Measurements from ENCODE around the gene SRP68. TPM values are rescaled to one million over a fixed set of nuclear protein-coding genes. Genes with fewer than 3 reads are reported as not detected.
"Not testable (repeated sequence)": the region's sequence is repeated elsewhere in the genome, so short reads cannot be mapped to it uniquely, and the experiment has no call there.

SRP68 gene
- polyA plus RNA-seq, 2 of the 4 experiments (the other 2 are of a cell fraction): 121 to 139 TPM

DNA sequence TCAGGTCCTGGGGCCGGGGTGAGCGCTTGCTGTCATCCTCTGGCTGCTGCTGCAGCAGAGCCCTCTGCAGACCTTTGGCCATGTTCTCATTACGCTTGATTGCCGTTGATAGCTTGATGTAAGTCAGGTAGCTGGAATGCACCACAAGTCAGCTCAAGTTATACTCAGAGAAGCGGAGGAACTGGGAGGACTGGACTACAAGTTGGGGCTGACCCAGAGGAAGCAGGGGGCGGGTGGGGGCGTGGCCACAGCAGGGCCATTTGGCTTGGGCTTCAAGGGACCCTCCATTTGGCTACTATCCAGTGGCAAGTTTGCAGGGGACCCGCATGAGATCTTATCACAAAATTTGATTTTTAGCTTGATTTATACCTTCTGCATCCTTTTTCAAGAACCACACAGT lies 26.3 kb downstream of the SRP68 start:
- no peak overlapping the region for H3K4me3 ChIP-seq
- no peak for ATAC-seq
- POLR2A ChIA-PET: no interaction called here
- no peak for DNase-seq (ENCODE audit: low read depth in 1 of 2, low spot score in 1 of 2)
- H3K27ac ChIP-seq: no peak overlapping the region
- 98% methylated on average over 8 of the region's 8 CpGs for WGBS (ENCODE audit: missing lambda C conversion rate)
- no peaks in the 10 kb centered on the region for H3K9me3 ChIP-seq
- CTCF ChIA-PET: interaction anchor here (0.8 to 23.8 kb wide), 7 partner anchors 12 to 340 kb away, joined by 3 to 357 read pairs (median 4); no protein-coding TSS in a partner anchor
- TF ChIP-seq FOSL2 (IDR thresholded peaks at IDR 0.05) (no peak), FOSL2 (CRISPR knock-in tag; IDR thresholded peaks at IDR 0.05) (no peak), USF2 (IDR thresholded peaks at IDR 0.05) (no peak), ZC3H11A (IDR thresholded peaks at IDR 0.05) (no peak), BHLHE40 (IDR thresholded peaks at IDR 0.05; ENCODE audit: low read depth, low read length) (no peak), KDM1A (IDR thresholded peaks at IDR 0.05; ENCODE audit: low read depth) (no peak), CBX2 (IDR thresholded peaks at IDR 0.05; ENCODE audit: borderline replicate concordance, low read depth) (no peak), JUN (IDR thresholded peaks at IDR 0.05) (no peak), RAD21 (conservative IDR thresholded peaks at IDR 0.05 in 1 of 2, IDR thresholded peaks at IDR 0.05 in 1 of 2) (no peak), EHMT2 (IDR thresholded peaks at IDR 0.05; ENCODE audit: low read depth) (no peak)
- no peak overlapping the region for H3K4me2 ChIP-seq
- FAIRE-seq: no peak
- no peaks in the 10 kb centered on the region for H3K4me1 ChIP-seq

DNA sequence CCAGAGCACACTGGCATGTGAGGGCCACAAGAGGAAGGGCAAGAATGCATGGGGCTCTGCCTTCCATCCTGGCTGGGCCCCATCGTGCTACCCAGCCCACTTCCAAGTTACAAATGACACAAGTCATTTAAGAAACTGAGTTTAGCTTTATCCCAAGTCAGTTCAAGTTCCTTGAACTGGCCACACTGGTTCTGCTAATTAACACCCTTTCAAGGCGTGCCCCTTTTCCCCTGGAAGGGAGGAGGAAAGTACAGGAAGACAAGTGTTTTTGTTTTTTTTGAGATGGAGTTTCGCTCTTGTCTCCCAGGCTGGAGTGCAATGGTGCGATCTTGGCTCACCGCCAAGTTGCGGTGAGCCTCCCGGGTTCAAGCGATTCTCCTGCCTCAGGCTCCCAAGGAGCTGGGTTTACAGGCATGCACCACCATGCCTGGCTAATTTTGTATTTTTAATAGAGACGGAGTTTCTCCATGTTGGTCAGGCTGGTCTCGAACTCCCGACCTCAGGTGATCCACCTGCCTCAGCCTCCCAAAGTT lies 27.8 kb downstream of the SRP68 start:
- H3K27ac ChIP-seq; H3K4me2 ChIP-seq; H3K4me1 ChIP-seq; H3K9me3 ChIP-seq; ATAC-seq; POLR2A ChIA-PET; H3K4me3 ChIP-seq; DNase-seq (ENCODE audit: low read depth in 1 of 2, low spot score in 1 of 2); FAIRE-seq: not testable (repeated sequence)
- CTCF ChIA-PET: interaction anchor here (1.6 to 23.8 kb wide), 2 partner anchors 17 to 31 kb away, joined by 3 to 357 read pairs; partner anchors contain the start of gene EVPL
- 92% methylated on average over 11 of the region's 11 CpGs for WGBS (ENCODE audit: missing lambda C conversion rate)

DNA sequence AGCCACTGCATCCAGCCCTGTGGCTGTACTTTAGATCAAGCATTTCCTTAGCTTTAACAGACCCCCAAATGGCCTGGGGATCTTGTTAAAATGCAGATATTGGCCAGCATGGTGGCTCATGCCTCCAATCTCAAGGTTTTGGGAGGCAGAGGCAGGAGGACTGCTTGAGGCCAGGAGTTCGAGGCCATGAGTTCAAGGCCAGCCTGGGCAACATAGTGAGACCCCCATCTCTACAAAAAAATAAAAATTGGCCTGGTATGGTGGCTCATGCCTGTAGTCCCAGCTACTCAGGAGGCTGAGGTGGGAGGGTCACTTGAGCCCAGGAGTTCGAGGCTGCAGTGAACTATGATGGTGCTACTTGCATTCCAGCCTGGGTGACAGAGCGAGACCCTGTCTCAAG lies 29.4 kb downstream of the SRP68 start:
- H3K4me2 ChIP-seq; FAIRE-seq; POLR2A ChIA-PET; H3K4me1 ChIP-seq; DNase-seq (ENCODE audit: low read depth in 1 of 2, low spot score in 1 of 2); H3K4me3 ChIP-seq; H3K9me3 ChIP-seq; ATAC-seq; H3K27ac ChIP-seq: not testable (repeated sequence)
- CTCF ChIA-PET: interaction anchor here (0.6 to 23.8 kb wide), 12 partner anchors 8 to 355 kb away, joined by 3 to 357 read pairs (median 3); partner anchors contain the start of genes CDK3 and EVPL
- 89% methylated on average over 3 of the region's 3 CpGs for WGBS (ENCODE audit: missing lambda C conversion rate)

DNA sequence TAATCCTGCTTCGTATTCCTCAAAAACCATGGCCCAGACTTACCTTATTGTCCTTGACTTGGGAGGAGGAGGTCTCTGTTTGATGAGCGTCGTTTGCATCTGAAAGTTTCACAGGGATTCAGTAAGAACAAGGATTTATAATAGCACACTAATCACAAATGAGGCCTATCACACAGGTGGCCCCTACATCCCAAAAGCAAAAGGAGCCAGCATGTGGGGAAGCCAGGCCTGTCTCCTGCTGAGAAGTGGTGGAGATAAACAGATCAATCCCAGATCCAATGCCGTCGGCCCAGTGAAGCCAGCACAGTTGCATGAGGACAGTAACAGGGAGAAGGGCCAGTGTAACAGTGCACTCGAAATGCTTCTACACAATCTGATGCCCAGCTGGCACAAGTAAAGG lies 31.9 kb downstream of the SRP68 start:
- ChIA-PET POLR2A (no interaction called here), CTCF (interaction anchor here (0.8 to 23.8 kb wide), 5 partner anchors 8 to 240 kb away, joined by 4 to 357 read pairs (median 4); partner anchors contain the start of gene CDK3)
- Histone ChIP-seq H3K27ac (no peak overlapping the region), H3K4me2 (no peak overlapping the region), H3K4me3 (no peak overlapping the region), H3K9me3 (no peaks in the 10 kb centered on the region), H3K4me1 (no peaks in the 10 kb centered on the region)
- 92% methylated on average over 6 of the region's 6 CpGs for WGBS (ENCODE audit: missing lambda C conversion rate)
- DNase-seq (ENCODE audit: low read depth in 1 of 2, low spot score in 1 of 2): no peak
- ATAC-seq: no peak
- no peak for TF ChIP-seq BHLHE40 (IDR thresholded peaks at IDR 0.05; ENCODE audit: low read depth, low read length)
- TF ChIP-seq SMC3 (IDR thresholded peaks at IDR 0.05): no peak
- no peak for TF ChIP-seq RFX5 (IDR thresholded peaks at IDR 0.05)
- TF ChIP-seq TP53 (CRISPR knock-in tag; IDR thresholded peaks at IDR 0.05): no peak
- no peak for TF ChIP-seq GATA3 (IDR thresholded peaks at IDR 0.05; ENCODE audit: borderline replicate concordance)
- no peak for TF ChIP-seq HOXA7 (CRISPR knock-in tag; IDR thresholded peaks at IDR 0.05)
- TF ChIP-seq BCL3 (IDR thresholded peaks at IDR 0.05): no peak
- no peak for TF ChIP-seq RAD21 (conservative IDR thresholded peaks at IDR 0.05 in 1 of 2, IDR thresholded peaks at IDR 0.05 in 1 of 2)
- no peak for TF ChIP-seq ATOH8 (CRISPR knock-in tag; IDR thresholded peaks at IDR 0.05; ENCODE audit: low read depth)
- TF ChIP-seq KDM1A (IDR thresholded peaks at IDR 0.05; ENCODE audit: low read depth): no peak
- FAIRE-seq: no peak

Measured in A549 (cell line).